ENCODE measurements around the gene DNAH6.

Gene DNAH6

DNA sequence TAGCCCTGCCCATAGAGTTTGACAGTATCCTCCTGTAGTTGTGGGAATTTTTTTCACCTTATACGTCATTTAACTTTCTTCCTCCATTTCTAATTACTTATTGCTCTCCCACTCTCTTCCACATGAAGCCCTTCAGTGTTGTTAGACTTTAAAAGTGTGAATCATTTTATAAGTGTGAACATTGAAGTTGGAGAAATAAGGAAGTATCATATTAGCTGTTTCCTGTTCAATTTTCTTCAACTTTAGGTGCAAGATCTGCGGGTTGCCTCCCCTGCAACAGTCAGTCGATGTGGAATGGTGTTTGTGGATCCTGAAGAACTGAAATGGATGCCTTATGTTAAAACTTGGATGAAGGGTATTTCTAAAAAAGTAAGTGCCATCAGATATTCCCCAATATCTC, 138.1 kb downstream of the DNAH6 start:
- DNase-seq (ENCODE audit: low read depth): no peak
- no peak overlapping the region for H3K4me3 ChIP-seq (replicated peaks; ENCODE audit: low read depth, low read length)
- TF ChIP-seq, protein P1, sequence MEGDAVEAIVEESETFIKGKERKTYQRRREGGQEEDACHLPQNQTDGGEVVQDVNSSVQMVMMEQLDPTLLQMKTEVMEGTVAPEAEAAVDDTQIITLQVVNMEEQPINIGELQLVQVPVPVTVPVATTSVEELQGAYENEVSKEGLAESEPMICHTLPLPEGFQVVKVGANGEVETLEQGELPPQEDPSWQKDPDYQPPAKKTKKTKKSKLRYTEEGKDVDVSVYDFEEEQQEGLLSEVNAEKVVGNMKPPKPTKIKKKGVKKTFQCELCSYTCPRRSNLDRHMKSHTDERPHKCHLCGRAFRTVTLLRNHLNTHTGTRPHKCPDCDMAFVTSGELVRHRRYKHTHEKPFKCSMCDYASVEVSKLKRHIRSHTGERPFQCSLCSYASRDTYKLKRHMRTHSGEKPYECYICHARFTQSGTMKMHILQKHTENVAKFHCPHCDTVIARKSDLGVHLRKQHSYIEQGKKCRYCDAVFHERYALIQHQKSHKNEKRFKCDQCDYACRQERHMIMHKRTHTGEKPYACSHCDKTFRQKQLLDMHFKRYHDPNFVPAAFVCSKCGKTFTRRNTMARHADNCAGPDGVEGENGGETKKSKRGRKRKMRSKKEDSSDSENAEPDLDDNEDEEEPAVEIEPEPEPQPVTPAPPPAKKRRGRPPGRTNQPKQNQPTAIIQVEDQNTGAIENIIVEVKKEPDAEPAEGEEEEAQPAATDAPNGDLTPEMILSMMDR (IDR thresholded peaks at IDR 0.05; ENCODE audit: low read length, missing control alignments): no peak

DNA sequence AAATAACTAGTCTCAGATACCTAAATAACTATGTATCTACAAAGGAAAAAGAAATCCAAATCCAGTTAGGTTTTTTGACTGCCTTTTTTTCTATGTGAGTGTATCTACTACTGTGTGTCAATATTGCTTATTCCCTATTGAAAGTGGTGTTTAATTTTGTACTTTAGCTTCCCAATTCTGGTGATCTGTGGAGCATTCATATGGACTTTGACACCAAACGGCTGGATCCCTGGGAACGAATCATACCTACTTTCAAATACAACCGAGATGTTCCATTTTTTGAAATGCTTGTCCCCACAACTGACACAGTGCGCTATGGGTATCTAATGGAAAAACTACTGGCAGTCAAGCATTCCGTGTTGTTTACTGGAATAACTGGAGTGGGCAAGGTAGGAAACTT, 152.8 kb downstream of the DNAH6 start:
- no peak for DNase-seq (ENCODE audit: low read depth)
- TF ChIP-seq, protein P1 (IDR thresholded peaks at IDR 0.05; ENCODE audit: low read length, missing control alignments): no peak
- no peak overlapping the region for H3K4me3 ChIP-seq (replicated peaks; ENCODE audit: low read depth, low read length)

DNA sequence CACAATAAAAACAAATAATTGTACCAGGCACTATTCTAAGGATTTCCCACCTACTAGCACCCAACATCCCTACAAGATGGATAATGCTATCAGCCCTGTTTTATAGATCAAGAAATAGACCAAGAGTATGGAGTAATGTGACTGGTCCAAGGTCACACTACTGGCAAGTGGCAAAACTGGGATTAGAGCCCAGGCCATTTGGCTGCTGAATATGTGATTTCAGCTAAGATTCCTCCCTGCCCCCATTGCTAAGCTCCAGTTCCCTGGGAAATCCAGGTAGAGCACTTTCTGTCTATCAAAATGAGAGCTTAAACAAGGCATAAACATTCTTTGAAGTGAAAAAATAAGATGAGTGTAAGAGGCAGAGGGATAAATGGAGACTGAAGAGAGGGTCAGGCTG, 157.8 kb downstream of the DNAH6 start:
- TF ChIP-seq, protein P1 (IDR thresholded peaks at IDR 0.05; ENCODE audit: low read length, missing control alignments): no peak
- DNase-seq (ENCODE audit: low read depth): no peak
- H3K4me3 ChIP-seq (replicated peaks; ENCODE audit: low read depth, low read length): no peak overlapping the region

DNA sequence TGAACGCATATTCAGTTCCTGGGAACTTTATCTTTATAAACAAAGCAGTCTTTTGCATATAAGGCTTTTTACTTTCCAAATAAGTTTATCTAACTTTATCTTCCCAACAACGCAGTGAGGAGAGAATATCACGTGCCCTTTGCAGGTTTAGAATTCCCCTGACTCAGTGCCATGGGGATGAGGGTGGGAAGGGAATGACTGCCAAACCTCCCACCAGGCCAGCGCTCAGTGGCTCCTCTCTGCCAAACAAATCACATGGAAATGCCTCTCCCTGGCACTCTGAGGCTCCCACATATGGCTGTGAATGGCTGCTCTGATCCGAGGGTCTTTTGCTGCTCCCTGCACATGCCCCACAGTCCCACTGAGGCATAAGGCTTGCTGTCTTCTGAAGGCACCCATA, 158.3 kb downstream of the DNAH6 start:
- no peak overlapping the region for H3K4me3 ChIP-seq (replicated peaks; ENCODE audit: low read depth, low read length)
- TF ChIP-seq, protein P1 (IDR thresholded peaks at IDR 0.05; ENCODE audit: low read length, missing control alignments): no peak
- no peak for DNase-seq (ENCODE audit: low read depth)

DNA sequence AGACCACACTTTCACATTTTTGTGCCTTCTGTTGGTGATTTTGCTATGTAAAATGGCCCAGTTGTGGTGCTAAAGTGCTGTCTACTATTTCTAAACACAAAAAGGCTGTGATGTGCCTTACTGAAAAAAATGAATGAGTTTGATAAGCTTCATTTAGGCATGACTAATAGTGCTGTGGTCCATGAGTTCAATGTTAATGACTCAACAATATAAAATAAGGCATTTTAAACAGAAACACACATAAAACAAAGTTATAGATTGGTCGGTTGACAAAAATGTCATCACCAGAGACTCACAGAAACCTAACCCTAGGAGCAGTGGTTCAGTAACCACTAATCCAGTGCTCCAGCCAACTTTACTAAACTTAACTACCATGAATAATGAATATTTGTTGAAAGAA, 160.0 kb downstream of the DNAH6 start:
- TF ChIP-seq, protein P1 (IDR thresholded peaks at IDR 0.05; ENCODE audit: low read length, missing control alignments): no peak
- H3K4me3 ChIP-seq (replicated peaks; ENCODE audit: low read depth, low read length): no peak overlapping the region
- no peak for DNase-seq (ENCODE audit: low read depth)

DNA sequence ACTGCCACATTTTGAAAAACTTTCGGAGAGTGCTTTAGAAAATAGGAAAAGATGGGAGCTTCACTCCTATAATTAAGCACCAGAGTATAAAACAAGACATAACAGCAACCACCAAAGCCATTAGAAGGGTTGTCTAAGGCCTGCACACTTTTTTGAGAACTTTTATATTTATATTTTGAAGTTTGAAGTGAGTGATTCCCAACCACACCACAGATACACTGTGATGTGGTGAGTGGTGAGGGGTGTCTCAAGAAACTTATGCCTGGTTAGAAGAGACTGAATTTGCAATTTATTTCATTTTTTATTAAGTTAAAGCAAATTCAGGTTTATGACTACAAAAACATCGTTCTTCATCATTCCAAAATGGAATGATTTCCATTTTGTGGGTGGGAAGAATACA, 161.9 kb downstream of the DNAH6 start:
- H3K4me3 ChIP-seq (replicated peaks; ENCODE audit: low read depth, low read length): no peak overlapping the region
- TF ChIP-seq, protein P1 (IDR thresholded peaks at IDR 0.05; ENCODE audit: low read length, missing control alignments): no peak
- DNase-seq (ENCODE audit: low read depth): no peak

DNA sequence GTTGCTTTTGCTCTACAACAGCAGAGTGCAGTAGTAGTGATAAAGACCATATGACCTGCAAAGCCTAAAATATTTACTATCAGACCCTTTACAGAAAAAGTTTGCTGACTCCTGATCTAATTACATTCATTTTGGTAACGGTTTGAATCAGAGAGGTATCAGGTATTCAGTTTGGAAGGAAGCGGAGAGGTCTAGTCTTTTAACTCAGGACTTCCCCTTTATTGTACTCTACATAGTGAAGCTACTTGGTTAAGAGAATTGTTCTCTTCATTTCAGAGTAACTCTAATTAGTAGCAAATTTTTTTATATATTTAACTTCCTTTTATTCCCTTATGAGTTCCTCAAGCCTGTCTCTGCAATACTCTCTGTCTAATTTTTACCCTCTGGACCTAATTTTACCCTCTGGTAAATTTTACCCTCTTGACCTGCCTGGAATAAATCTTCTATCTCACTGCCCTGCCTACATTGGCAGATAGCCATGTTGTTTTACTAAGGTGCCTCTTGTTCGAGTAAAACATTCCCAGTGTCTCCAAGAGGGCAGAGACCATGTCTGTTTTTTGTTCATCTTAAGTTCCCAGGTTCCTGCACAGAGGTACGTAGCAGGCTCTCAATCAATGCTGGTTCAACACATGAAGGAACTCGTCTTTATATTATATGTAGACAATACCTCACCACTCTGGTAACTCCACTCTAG, 170.6 kb downstream of the DNAH6 start:
- H3K4me3 ChIP-seq (replicated peaks; ENCODE audit: low read depth, low read length): no peak overlapping the region
- no peak for DNase-seq (ENCODE audit: low read depth)
- TF ChIP-seq, protein P1 (IDR thresholded peaks at IDR 0.05; ENCODE audit: low read length, missing control alignments): no peak

All from fibroblast of pulmonary artery (primary cell).